Sigmoid colon (tissue), 4 donors: Measurements from ENCODE around the gene LLGL1.

Experiments used
- CTCF ChIP-seq, 4 experiments: fragments of 450-650 bp in 3 of 4; fragments of 200-600 bp in 1 of 4; IDR thresholded peaks; one replicate each; pipeline ENCODE4 v1.5.1; 2016 to 2019; ENCODE audit warnings: antibody characterized with exemption in 4 of 4, mild to moderate bottlenecking in 3 of 4, moderate library complexity in 2 of 4
- EP300 ChIP-seq, 4 donors: sonication (generic); formaldehyde crosslinking; IDR thresholded peaks; one replicate each; pipeline ENCODE4 v1.6.1; 2017; ENCODE audit warnings: antibody characterized with exemption in 4 of 4
- POLR2A ChIP-seq, 2 donors: fragments of 450-650 bp; IDR thresholded peaks; one replicate each; pipeline ENCODE4 v1.6.1; 2016; ENCODE audit warnings: antibody characterized with exemption in 2 of 2, mild to moderate bottlenecking in 2 of 2, moderate library complexity in 2 of 2

GRCh38 chr17:18190628-18191235, 34.7 kb upstream of the LLGL1 start:
- TF ChIP-seq CTCF (IDR thresholded peaks at IDR 0.05) = no peak
- no peak for TF ChIP-seq EP300 (IDR thresholded peaks at IDR 0.05)
- no peak for TF ChIP-seq POLR2A (IDR thresholded peaks at IDR 0.05)
